GM19438 (cell line): ENCODE results near the gene PCSK2.

ENCODE experiments used
- ATAC-seq: cut with Tn5 transposase; IDR thresholded peaks from one replicate; pipeline ENCODE4 v1.9.1; 2021; ENCODE audit warnings: low read depth; ENCODE audit not compliant: unreplicated experiment

The PCSK2 gene

DNA sequence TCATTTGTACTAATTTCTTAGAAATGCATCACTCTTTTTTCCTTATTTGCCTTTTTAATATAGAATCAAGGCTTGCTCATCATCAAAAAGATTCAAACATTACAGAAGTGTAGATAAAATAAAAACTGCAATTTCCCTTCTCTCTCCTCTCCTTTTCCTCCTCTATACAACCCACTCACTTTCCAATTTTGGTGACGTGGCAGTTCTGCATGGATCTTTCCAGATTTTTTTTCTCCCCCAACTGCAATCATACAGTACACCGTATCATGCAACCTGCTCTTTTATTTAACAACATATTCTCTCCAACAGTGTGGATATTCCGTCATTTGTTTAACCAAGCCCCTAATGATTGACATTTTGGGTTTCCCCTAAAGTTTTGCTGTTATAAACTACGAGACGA, 163.8 kb downstream of the PCSK2 start:
- no peak for ATAC-seq

DNA sequence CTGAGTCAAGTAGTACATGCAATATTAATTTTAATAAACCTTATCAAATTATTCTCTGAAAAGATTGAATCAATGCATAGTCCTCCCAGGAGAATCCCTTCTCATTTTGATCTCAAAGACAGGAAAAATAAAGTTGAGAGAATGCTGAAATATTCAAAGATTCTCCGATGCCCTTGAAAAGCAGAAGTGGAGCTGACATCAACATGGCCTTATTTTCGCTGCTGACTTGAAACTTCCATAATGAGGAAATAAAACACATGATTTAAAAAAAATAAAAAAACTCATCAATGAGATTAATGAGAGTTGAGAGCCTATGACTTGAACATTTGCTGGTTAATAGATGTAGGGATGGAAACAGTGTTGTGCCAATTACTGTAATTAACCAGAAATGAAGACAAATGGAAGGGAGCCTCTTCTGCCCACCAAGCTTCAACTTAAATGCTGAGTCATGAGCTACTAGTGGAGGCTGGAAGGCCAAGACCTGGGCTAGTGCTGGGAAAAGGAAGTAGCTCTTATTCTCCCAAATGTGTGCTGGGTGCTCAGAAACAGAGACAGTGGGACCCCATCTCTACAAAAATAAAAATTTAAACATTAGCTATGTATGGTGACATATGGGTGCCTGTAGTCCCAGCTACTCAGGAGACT, 164.4 kb downstream of the PCSK2 start:
- no peak for ATAC-seq

DNA sequence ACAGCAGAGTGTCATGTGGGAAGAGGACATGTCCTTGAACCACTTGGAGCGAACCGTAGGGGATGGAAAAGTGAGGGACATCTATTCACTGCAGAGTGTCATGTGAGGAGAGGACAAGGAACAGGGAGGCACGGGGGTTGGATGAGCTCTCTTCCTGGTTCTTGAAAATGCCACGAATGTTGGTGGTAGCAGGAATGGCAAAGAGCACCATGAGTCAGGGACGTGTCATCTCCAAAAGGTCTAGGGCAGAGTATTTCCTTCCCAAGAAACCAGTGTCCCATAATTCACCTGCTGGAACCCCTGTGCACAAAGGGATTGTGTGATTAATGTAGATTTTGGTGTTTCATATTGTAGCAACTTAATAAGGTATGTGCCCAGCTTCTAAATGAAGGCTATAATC, 167.6 kb downstream of the PCSK2 start:
- ATAC-seq = no peak

DNA sequence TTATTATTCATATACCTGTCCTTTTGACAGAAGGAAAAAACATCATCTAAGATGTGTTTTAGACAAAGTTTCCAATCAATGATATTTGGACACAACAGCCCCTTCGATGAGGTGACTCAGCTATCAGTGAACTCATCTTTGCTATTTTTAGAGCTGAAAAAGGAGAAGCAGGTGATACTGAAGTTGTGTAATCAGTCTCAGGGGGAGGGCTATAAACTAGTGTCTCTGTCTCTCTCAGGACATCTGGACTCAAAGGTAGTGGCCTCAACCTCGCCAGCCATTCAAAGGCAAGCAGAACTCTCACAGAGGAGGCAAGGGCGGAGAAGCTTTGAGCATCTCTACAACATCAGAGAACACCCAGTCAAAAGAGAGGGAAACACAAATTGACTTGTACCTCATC, 168.9 kb downstream of the PCSK2 start:
- ATAC-seq = no peak

DNA sequence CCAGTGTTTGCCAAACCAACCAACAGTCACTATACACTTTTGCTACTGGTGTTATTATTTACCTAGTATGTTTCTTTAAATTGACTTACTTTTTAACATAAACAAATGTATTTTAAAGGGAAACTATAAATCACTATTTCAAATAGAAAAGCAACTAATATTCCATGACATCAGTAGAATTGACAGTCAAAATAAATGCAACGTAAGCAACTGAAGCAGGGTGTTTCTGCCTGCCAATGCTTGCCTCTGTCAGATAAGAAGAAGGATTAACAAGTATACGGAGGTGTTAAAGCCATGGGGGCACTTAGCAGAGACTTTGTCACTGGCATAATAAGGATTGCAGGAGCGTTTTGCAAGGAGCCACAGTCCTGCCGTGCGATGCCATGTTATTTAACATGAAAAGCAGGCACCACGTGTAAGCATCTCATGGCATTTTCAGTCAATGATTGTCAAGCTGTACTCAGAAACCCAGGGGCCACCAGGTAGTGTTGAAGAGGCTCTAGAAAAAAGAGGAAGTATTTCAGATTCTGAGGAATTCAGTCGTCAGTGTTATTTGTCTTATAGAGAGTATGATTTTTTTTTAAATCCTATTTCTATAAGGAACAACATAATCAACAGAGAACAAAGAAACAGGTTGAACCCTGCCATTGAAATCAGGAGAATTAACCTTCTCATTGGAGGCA, 172.6 kb downstream of the PCSK2 start:
- ATAC-seq = no peak

DNA sequence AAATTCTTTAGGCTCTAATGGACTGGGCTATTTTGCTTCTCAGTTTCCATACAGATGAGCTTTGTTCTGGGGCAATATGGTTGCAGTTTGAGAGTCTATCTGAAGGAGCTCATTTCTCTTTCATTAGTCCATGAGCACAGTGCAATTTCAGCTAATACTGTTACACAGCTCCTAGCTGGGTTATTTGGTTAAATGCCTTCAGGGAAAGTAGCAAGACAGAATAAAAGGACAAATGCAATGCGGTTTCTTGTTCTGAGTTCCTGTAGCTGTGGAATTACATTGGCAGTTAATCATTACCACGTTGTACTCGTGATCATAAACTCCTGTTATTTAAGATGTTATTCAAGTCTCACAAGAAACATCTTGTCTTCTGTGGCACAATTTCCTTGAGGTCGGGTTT, 176.6 kb downstream of the PCSK2 start:
- no peak for ATAC-seq

DNA sequence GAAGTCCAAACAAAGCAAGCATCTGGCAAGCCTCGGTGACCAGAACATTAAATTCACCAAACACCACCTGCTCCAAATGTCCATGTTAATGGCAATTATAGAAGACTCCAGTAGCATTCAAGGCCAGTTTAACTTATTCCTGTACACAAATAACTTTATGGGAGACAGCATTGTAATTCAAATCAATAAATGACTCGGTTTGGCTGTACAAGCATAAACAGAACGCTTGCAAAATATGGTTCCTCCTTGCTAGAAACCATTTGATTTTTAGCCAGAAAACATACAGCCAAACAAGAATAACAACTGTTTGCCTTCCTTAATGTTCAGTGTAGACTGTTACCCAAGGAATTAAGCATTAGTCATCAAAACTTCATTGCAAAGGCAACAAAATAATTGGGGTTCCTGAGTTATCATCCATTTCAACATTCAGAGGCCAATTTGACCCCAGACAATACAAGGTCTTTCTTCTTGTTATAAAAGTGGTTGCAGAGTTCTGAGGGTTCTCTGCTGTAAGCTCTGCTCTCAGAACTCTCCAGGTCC, 179.3 kb downstream of the PCSK2 start:
- no peak for ATAC-seq

DNA sequence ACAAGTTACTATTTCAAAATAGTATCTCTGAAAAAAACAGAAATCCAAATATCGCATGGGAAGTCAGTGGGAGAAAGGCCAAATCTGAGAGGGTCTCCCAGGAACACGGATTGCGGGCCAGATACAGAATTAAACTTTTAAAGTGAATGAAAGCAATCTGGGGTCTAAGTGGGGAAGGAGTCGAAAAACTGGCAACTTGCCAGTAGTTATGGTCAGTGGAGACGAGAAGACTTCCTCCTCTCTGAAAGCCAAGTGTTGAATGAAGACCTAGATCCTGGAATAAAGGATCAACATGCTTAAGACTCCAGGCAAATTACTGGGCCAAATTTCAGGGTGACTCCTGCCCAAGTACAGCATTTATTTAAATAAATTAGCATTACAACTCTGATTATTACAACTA, 180.7 kb downstream of the PCSK2 start:
- no peak for ATAC-seq

DNA sequence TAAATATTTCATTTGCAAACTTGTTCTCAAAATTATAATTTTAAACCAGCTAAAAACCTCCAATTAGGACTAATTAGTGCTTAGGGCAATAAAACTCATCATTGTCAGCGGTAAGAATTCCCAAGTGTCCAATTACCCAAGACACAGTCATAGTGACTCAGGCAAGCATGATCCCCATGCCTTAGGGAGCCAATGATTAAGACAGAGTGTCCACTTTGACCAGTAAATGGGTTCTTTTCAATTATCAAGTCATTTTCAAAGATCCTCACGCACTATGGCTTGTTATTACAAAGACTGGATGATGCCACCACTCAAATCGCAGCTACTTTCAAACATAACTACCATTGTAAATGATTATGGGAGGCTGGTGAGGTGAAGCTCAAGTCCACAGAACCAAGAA, 190.4 kb downstream of the PCSK2 start:
- ATAC-seq = no peak

DNA sequence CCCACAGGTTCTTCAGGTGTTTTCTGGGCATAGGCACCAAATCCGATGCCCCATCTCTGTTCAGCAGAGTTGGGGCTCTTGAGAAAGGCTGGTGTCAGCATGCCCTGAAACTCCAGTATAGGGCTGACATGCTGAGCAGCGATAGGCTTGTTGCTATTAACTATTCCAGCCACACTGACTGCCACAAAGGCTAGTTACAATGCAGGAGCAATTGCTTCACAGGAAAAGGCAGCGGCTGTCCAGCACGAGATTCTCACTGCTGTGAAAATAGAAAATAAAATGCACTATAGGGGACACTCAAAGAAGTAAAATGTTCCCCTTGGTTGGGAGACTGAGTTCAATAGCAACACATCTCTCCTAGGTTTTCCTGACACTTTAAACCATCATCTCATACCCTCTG, 191.9 kb downstream of the PCSK2 start:
- ATAC-seq = no peak

DNA sequence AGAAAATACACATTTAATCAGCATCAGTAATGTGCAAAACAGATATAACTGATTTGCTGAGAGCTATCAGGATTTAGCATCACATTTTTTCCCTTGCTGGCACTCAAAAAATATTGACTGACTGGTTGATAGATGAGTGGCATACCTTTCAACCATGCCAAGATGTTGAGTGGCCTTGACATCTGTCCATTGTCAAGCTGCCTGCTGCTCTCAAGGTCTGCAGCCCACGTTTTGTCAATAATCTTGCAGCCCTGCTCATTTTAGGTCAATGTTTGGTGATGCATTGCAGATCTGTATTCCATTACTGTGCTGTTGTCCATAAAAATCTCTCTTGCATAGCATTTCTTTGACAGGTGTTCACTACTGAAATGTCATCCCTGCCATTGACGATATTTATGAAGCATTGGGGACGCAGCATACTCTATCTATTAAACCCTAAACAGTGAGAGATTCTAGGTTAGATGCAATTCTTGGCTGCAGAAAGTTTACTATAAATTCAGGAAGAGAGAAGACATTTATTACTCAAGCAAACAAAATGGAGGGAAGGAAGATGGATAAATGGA, 192.7 kb downstream of the PCSK2 start:
- no peak for ATAC-seq

DNA sequence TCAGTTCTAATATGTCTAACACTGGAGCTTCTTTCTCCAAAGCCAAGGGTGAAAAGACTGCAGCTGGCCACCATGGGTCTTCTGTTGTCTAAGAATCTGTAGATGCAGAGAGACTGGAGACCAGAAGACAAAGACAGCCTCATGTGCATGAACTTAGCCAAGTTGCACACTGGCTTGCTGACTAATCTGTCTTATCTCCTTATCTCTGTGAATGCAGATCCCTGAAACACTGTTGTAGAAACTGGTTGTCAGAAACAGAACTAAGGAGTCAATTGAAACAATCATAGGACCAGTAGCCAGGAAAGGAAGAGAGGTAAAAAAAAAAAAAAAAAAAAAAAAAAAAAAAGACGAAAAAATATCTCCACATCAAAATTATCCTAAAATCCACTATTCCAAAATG, 194.7 kb downstream of the PCSK2 start:
- ATAC-seq = no peak

DNA sequence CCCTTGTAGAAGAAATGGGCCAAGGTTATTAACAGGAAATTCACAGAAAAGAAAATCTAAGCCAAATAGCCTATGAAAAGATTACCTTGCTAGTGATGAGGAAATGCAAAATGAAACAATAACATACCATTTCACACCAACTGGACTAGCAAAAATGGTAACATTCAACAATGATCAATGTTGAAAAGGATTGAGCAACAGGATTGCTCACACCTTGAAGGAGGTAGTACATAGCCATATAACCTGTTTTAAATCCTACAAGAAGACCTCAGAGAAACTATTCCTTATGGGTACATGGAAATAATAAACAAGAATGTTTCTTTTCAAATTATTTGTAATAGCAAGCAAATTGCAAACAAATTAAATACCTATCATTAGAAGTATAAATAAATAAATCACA, 196.9 kb downstream of the PCSK2 start:
- no peak for ATAC-seq

DNA sequence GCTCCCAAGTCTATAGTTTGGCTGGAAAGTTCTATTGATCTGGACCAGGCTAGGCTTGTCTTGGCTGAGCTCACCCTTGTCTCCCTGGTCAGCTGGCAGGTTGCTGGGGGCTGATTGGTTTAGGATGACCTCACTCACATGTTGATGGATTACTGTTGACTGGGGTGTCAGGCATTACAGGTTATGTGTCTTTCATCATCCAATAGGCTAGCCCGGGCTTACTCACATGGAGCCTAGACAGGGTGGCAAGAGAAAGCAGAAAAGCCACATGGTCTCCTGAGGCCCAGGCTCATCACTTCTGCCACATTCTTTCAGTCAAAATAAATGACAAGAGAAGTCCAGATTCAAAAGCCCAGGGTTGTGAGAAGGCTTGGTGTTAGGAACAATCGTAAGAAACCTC, 200.8 kb downstream of the PCSK2 start:
- ATAC-seq = no peak

DNA sequence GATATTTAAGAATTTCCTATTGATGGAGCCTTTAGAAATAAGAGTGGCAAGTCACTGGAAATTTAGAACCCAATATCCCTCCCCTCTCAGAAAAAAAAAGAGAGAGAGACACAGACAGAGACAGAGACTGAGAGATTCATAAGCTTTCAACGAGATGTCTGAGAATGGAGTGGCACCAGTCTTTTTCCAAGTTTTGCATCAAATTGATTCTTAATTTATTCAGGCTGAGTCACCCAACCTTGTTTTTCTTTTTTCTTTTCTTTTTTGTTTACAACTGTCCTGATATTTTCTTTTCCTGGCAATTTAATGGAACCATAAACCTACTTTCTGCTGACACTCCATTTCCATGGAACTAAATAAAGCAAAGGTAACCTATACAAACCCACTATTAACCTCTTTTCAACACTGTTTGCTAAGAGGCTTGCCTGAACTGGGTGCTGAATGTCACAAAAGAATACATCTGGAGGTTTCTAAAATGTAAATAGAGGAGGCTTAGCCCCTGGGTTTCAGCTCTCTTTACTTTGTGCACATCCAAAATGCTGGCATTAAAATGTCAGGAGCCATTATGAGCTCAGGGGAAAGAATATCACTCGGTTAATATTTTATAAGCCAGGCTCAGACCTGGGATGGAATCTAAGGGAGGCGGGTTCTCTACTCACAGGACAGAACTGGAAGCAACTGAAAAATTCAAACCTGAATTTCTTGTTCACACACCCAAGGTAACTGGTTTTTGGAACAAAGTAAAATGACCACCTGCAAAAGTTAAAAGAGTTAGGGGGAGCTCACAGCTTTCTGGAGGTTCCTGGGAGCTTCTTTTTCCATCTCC, 203.5 kb downstream of the PCSK2 start:
- ATAC-seq = no peak

DNA sequence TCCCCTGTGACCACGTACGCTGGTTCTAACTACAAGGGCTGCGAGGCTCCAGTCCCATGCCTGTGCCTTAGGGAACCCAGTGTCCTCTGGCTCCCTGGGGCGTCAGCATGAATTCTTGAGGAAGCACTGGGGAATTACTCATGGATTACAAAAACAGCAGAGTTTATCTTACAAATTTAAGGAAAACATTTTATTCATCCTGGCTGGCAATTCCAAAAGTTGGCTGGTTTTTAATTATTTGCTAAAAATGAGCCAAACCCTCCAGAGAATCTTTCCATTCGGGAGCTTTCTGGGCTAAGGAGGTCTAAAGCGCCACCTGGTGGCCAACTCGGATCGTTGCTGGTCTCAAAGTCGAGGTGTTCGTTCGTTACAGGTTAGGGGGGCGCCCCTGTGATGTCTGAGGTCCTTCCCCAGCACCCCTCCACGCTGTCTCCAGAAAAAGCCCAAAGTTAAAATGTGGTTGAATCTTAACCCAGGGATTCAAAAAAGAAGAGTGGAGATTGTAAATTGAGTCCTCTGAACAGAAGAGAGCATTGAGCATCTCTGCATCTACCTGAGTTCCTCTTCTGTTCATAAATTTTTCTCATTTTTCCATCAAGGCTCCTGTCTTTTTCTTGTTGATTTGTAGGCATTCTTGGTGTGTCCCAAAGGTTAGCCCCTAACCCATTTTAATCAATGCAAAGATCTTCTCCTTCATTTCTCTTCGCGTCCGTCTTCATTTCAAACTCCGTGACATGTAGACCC, 205.0 kb downstream of the PCSK2 start:
- no peak for ATAC-seq

DNA sequence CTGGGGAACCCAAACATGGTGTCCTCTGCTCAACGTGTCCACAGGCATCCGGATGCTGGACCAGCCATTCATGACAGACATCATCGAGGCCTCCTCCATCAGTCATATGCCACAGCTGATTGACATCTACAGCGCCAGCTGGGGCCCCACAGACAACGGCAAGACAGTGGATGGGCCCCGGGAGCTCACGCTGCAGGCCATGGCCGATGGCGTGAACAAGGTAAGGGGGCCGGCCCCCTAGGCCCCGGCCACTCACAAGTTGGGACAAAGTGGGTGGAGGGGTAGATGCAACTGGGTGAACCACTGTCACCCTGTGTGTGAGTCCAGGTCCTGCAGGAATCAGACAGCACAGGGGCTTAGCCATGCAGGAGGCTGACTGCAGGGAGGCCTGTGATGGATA, 209.8 kb downstream of the PCSK2 start:
- no peak for ATAC-seq

DNA sequence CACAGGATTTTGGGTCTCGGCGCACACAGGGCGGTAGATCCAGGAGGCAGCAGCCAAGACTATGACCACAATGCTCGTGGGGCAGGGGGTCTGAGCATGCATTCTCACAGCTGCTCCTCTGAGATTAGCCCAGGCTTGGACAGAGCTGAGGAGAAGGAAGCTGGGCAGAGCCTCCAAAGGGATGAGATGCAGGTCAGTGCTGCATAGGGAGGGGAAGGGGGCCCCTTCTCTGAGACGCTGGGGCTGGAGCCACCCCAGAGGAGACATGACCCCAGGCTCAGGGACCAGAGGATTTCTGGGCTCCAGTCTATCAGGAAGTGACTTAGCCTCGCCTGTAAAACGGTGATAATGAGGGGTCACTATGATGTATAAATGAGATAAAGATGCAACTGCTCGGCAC, 210.4 kb downstream of the PCSK2 start:
- no peak for ATAC-seq

DNA sequence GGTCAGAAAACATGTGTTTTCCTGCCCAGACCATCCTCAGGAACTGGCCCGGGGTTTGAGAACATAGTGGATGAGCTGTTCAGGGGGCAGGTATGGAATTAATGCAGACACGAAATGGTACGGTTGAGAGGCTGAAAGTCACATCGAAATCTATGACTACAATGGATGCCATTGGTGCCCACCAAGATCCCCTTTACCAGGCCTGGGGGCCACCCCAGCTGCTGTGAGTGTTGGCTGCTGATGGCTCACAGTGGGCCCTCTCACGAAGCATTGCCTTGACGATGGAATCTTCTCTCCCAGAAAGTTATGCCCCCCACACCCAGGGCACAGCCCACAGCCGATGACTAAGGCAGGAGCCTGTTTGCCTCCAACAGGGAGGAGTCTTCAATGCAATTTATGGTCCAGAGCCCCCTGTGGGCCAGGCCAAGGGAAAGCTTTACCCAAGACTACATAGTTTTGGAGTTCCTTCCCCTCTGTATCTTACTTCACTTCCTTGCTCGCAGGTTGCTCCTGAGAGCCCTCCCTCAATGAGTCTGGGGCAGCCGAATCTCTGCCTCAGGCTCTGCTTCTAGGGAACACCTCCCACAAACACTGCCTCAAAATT, 211.7 kb downstream of the PCSK2 start:
- no peak for ATAC-seq

DNA sequence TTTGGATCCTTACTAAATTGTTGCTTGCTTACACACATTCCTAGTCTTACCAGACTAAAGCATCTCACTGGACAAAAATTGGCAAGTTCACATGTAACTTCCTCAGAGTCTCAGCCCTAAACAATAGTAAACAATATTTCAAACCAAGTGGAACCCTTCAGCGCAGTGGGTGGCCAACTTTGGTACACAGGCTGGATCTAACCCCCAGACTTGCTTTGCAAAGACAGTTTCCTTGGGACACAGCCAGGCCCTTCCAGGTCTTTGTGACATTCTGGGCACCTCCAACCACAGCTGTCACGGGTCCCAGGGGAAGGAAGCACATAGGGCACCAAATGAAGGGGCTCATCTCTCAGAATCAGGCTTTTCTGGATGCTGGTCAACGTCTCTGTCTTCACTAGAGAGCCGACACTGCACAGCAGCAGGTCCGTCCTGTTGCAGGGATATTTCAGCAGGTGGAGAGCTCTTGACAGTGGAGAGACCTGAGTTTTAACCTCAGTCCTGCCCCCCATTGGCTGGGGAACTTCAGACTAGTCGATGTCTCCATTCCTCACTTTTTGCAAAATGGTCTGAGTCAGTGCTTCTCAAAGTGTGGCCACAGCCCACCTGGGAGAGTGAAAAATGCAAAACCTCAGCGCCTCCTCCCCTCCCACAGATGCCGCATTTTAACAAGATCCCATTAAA, 212.9 kb downstream of the PCSK2 start:
- ATAC-seq = no peak
